Lower leg skin (tissue), 3 donors: ENCODE data around the gene TMEM17.

ENCODE experiments used
- POLR2A ChIP-seq, 2 donors: fragments of 450-650 bp; IDR thresholded peaks; one replicate each; pipeline ENCODE4 v1.6.1; 2016 to 2017; ENCODE audit warnings: antibody characterized with exemption in 2 of 2, mild to moderate bottlenecking in 1 of 2, moderate library complexity in 1 of 2
- TF ChIP-seq, protein P1 (sequence below), 3 donors: fragments of 450-650 bp; IDR thresholded peaks; one replicate each; pipeline ENCODE4 v1.5.1; 2016; ENCODE audit warnings: antibody characterized with exemption in 3 of 3, mild to moderate bottlenecking in 3 of 3, moderate library complexity in 2 of 3

DNA sequence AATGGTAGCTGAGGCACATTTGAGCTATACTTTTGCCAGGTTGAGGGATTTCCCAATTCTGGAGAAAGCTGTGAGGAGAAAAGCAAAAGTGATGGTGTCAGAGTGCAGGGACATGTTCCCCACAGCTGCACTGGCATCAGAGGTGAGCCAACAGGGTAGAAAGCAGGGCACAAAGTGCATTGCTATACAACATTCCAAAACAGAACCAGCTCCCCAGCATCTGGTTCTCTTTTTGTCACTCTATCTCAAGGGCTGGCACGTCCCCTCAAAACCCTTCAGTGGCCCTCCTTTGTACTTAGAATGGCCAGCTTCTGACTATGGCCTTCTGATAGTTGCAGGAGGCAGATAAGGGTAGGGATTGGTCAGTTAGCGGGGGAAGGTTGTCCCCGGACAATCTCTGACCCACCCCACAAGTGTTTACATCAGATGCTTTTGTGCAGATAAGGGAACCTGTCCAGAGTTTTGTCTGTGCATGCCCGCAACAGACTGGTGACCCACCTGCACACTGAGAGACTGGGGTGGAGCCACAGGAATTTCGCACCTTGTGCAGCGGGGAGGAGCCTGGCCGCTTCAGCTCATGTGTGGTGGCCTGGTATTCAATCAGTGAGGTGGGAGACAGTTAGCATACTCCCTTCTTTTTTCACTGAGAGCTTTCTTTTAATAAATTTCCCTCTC is 31.0 kb upstream of the TMEM17 start:
- TF ChIP-seq, protein P1, sequence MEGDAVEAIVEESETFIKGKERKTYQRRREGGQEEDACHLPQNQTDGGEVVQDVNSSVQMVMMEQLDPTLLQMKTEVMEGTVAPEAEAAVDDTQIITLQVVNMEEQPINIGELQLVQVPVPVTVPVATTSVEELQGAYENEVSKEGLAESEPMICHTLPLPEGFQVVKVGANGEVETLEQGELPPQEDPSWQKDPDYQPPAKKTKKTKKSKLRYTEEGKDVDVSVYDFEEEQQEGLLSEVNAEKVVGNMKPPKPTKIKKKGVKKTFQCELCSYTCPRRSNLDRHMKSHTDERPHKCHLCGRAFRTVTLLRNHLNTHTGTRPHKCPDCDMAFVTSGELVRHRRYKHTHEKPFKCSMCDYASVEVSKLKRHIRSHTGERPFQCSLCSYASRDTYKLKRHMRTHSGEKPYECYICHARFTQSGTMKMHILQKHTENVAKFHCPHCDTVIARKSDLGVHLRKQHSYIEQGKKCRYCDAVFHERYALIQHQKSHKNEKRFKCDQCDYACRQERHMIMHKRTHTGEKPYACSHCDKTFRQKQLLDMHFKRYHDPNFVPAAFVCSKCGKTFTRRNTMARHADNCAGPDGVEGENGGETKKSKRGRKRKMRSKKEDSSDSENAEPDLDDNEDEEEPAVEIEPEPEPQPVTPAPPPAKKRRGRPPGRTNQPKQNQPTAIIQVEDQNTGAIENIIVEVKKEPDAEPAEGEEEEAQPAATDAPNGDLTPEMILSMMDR (IDR thresholded peaks at IDR 0.05), result no peak
- TF ChIP-seq POLR2A (IDR thresholded peaks at IDR 0.05), result no peak
